HG02943 (cell line): ENCODE results near the gene CORIN.
"Not testable (repeated sequence)": the region's sequence is repeated elsewhere in the genome, so short reads cannot be mapped to it uniquely, and the experiment has no call there.

Experiments used
- ATAC-seq: cut with Tn5 transposase; IDR thresholded peaks from one replicate; pipeline ENCODE4 v1.9.1; 2021; ENCODE audit warnings: mild to moderate bottlenecking, low read depth, moderate library complexity; ENCODE audit not compliant: unreplicated experiment

The CORIN gene

GRCh38 chr4:47774079-47774478 lies 63.8 kb downstream of the CORIN start:
- ATAC-seq = no peak

GRCh38 chr4:47771020-47771419 lies 66.8 kb downstream of the CORIN start:
- ATAC-seq = no peak

GRCh38 chr4:47767956-47768355 lies 69.9 kb downstream of the CORIN start:
- ATAC-seq = not testable (repeated sequence)

- no peak for ATAC-seq
Measured at GRCh38 chr4:47763279-47763678, 74.6 kb downstream of the CORIN start.

GRCh38 chr4:47762376-47763266 lies 75.2 kb downstream of the CORIN start:
- ATAC-seq = no peak

- ATAC-seq = not testable (repeated sequence)
Measured at GRCh38 chr4:47753316-47753715, 84.6 kb downstream of the CORIN start.

- no peak for ATAC-seq
Measured at GRCh38 chr4:47752214-47752613, 85.7 kb downstream of the CORIN start.

GRCh38 chr4:47750788-47751187 lies 87.1 kb downstream of the CORIN start:
- no peak for ATAC-seq

GRCh38 chr4:47749858-47750257 lies 88.0 kb downstream of the CORIN start:
- no peak for ATAC-seq

- ATAC-seq = no peak
Measured at GRCh38 chr4:47749060-47749459, 88.8 kb downstream of the CORIN start.

GRCh38 chr4:47747846-47748494 lies 89.9 kb downstream of the CORIN start:
- ATAC-seq = no peak

- ATAC-seq = no peak
Measured at GRCh38 chr4:47747211-47747610, 90.7 kb downstream of the CORIN start.

- ATAC-seq = no peak
Measured at GRCh38 chr4:47746122-47746521, 91.7 kb downstream of the CORIN start.

GRCh38 chr4:47744843-47745382 lies 93.0 kb downstream of the CORIN start:
- ATAC-seq = no peak

GRCh38 chr4:47744253-47744652 lies 93.6 kb downstream of the CORIN start:
- ATAC-seq = no peak

- no peak for ATAC-seq
Measured at GRCh38 chr4:47741200-47741599, 96.7 kb downstream of the CORIN start.

GRCh38 chr4:47737326-47737725 lies 100.5 kb downstream of the CORIN start:
- no peak for ATAC-seq

GRCh38 chr4:47736555-47736954 lies 101.3 kb downstream of the CORIN start:
- ATAC-seq = no peak

- no peak for ATAC-seq
Measured at GRCh38 chr4:47736146-47736545, 101.7 kb downstream of the CORIN start.

GRCh38 chr4:47733302-47734175 lies 104.3 kb downstream of the CORIN start:
- ATAC-seq = no peak

- no peak for ATAC-seq
Measured at GRCh38 chr4:47731182-47731581, 106.7 kb downstream of the CORIN start.
